HG02798 (cell line): ENCODE data around the gene SCNN1A.

ENCODE experiments used
- ATAC-seq: cut with Tn5 transposase; IDR thresholded peaks from one replicate; pipeline ENCODE4 v1.9.1; 2021; ENCODE audit warnings: mild to moderate bottlenecking; ENCODE audit not compliant: unreplicated experiment, poor library complexity

SCNN1A gene

GRCh38 chr12:6384499-6385436, 9.4 kb upstream of the SCNN1A start:
- ATAC-seq = no peak

GRCh38 chr12:6383572-6384498, 8.5 kb upstream of the SCNN1A start, which contains the start of gene LTBR:
Gene LTBR (plus strand): TSS chr12:6384162. CDS start chr12:6384359, 197 bp downstream.
- no peak for ATAC-seq

DNA sequence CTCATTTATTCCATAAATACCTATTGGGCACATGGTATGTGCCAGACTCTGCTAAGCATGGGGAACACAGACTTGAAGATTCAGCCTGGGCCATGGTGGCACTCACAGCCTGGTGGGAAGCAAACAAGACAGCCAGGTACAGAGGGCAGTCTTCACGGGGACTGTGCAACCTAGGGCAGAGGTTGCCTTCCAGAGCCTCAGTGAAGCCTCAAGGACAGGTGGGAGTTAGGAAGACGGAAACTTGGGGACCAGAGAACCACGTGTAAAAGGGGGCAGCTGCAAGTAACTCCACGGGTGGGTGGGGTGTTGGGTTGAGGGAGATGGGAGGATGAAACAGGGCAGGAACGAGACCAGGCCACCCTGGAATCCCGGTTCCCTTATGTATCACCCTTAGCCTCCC, 7.6 kb upstream of the SCNN1A start:
- ATAC-seq = no peak

DNA sequence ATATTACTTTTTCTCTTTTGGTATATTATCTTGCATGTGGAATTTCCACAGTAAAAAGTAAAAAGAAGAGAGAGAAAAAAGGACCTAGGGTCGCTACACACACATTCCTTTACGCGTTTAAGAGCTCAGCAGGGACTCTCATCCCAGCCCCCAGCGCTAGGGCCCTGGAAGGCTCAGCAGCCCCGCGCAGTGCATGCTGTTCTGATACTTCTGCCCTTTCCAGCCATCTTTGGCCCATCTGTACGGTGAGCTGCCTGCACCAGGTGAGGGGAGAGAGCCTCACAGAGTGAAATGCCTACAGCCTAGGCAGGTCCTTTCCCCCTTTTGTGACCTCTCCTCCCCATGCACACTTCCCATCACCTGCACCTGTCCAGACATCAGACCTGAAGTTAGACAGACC, 7.0 kb upstream of the SCNN1A start:
- ATAC-seq = no peak

DNA sequence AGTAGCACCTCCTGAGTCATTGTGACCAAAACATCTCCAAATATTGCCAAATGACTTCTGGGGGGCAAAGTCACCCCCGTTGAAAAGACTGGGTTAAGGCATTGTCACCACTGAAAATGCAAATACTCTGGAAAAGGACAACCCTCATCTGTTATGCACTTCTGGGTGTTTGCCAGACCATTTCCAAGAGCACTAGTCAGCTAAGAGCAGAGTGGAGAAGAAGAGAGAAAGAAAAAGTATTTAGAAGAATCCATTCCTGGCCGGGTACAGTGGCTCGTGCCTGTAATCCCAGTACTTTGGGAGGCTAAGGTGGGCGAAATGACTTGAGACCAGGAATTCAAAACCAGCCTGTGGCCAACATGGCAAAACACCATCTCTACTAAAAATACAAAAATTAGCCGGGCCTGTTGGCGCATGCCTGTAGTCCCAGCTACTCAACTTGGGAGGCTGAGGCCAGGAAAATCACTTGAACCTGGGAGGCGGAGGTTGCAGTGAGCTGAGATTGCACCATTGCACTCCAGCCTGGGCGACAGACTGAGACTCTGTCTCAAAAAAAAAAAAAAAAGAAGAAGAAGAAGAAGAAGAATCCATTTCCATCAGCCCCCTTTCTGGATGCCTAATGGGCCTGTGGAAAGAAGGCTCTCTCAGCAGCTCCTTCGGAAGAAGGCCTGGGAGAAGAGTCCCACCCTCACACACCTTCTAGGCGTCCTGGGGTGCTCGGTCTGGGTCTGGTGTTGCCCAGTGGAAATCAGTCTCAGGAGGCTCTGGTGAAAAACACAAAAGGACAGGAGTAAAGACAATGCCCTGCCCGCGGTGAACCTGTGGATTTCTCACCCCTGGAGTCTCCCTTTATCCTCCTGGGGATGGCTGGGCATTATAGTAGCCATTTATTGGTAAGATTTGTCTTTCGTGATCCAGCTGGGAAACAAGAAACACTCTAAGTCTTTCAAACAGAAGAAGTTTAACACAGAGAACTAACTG, 5.1 kb upstream of the SCNN1A start:
- ATAC-seq = no peak

GRCh38 chr12:6378709-6379472, 3.5 kb upstream of the SCNN1A start:
- no peak for ATAC-seq

DNA sequence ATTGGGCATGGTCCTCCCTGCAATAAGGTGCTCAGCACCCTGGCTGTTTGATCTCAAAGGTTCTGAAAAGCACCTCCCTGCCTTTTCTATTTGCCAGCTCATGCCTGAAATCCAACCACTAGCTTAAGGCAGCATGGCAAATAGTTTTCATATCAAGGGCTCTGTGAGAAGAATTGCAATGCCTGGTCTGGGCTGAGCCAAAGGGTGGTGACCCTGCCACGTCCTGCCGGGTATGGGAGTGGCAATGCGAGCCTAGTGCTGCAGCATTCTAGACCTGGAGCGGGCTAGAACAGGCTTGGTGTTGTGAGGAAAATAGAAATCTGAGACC, 2.3 kb upstream of the SCNN1A start:
- no peak for ATAC-seq

- ATAC-seq = no peak
Observed at GRCh38 chr12:6376870-6377666, 1.7 kb upstream of the SCNN1A start.

DNA sequence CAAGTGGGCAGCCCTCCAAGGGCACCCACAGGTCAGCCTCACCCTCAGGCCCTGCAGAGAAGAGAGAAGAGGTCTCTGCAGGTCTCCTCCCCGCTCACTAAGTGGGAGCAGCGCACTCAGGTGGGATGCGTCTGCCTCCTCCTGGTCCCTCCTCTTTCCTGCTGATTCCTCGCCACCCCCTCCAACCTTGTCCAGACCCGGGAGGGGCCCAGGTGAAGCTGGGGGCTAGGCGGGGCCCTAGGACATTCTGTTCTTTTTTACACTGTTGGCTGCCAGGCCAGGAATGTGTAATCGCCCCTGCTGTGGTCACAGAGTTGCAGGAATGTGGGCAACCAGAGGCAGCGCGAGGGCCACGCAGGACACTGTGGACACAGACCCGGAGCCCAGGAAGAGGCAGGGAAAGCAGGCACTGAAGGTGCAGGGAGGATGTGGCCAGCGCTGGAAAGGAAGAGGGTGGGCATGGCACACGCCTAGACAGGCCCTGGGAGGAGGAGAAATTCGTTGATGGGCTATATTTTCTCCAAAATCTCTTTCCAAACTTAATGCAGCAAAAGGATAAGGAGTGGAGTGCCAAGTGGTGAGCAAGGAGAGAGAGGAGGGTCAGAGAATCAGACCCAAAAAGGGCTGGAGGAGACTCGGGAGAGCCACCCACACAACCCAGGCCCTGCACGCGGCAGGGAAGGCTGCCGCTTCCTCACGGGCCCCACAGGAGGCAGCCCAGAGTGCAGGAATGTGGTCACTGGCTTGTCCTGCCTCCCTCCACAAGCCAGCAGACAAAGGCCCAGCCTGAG, 911 bp upstream of the SCNN1A start:
- ATAC-seq = no peak

GRCh38 chr12:6374786-6375160, 590 bp downstream of the SCNN1A start:
- ATAC-seq = no peak

DNA sequence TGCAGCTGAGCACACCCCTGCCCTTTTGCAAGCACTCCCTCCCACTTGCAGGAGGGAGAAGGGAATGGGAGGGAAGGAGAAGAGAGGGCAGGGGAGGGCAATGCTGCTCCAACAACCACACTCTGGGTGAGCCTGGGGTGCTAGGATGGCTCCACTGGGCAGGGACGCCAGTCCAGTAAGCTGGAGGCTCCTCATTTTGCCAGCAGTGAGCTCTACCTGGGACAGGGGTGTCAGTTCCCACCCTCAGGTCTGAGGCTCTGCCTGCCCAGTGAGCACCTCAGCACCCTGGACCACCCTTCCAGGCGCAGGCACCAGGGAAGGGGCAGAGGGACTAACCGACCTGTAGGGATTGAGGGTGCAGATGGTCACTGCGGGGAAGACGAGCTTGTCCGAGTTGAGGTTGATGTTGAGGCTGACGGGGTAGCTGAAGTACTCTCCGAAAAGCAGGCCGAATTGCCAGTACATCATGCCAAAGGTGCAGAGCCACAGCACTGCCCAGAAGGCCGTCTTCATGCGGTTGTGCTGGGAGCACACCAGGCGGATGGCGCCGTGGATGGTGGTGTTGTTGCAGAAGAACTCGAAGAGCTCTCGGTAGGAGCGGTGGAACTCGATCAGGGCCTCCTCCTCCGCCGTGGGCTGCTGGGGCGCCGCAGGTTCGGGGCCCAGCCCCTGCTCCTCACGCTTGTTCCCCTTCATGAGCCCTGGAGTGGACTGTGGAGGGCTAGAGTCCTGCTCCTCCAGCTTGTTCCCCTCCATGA, 1.2 kb downstream of the SCNN1A start:
- ATAC-seq = no peak

- no peak for ATAC-seq
Observed at GRCh38 chr12:6373022-6373787, 2.2 kb downstream of the SCNN1A start.

- ATAC-seq = no peak
Observed at GRCh38 chr12:6372403-6373003, 2.9 kb downstream of the SCNN1A start.

GRCh38 chr12:6370994-6371754, 4.2 kb downstream of the SCNN1A start:
- no peak for ATAC-seq

DNA sequence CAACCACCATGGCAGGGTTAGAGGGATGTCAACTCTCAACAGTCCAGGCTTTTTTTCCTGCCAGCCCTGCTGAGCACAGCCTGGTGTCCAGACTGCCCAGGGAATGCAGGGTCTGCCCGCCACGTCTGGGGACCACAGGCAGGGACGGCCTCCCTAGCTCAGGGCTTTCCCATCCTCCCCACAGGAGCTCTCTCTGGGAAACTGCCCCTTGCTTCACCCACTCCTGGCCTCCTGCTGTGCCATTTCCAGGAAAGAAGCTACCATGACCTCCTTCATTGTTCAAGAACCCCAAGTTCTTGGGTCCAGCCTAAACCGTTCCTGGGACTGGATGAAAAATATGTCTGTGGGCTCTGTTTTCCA, 4.8 kb downstream of the SCNN1A start:
- ATAC-seq = no peak
